Keratinocyte (primary cell): ENCODE measurements around the gene GHITM.

Experiments
- EZH2 ChIP-seq: IDR thresholded peaks from one replicate; pipeline ENCODE4 v1.6.1; 2012; ENCODE audit warnings: inconsistent platforms, mild to moderate bottlenecking, low read length, moderate library complexity
- TF ChIP-seq, protein P1 (sequence below), 3 experiments: IDR thresholded peaks in 1 of 3; conservative IDR thresholded peaks in 1 of 3; optimal IDR thresholded peaks in 1 of 3; 2 replicates in 2 of 3; 3 replicates in 1 of 3; pipeline versions ENCODE3 to v1.5.1; 2011; ENCODE audit warnings: low read length in 3 of 3, mild to moderate bottlenecking in 3 of 3, moderate library complexity in 2 of 3, control low read depth in 1 of 3, inconsistent platforms in 1 of 3; ENCODE audit not compliant: insufficient read depth in 2 of 3; ENCODE audit errors: extremely low read depth in 1 of 3

DNA sequence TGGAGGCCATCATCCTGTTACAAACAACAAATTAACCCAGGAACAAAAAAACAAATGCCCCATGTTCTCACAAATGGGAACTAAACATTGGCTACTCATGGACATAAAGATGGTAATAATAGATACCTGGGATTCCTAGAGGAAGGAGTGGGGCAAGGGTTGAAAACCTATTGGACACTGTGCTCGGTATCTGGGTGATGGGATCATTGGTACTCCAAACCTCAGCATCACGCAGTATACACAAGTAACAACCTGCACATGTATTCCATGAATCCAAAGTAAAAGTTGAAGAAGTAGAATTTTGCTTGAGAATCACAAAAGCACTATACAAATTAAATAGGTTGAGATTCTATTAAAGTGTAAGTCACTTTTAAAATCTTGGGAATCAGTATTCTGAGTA is 16.7 kb downstream of the GHITM start:
- TF ChIP-seq, protein P1, sequence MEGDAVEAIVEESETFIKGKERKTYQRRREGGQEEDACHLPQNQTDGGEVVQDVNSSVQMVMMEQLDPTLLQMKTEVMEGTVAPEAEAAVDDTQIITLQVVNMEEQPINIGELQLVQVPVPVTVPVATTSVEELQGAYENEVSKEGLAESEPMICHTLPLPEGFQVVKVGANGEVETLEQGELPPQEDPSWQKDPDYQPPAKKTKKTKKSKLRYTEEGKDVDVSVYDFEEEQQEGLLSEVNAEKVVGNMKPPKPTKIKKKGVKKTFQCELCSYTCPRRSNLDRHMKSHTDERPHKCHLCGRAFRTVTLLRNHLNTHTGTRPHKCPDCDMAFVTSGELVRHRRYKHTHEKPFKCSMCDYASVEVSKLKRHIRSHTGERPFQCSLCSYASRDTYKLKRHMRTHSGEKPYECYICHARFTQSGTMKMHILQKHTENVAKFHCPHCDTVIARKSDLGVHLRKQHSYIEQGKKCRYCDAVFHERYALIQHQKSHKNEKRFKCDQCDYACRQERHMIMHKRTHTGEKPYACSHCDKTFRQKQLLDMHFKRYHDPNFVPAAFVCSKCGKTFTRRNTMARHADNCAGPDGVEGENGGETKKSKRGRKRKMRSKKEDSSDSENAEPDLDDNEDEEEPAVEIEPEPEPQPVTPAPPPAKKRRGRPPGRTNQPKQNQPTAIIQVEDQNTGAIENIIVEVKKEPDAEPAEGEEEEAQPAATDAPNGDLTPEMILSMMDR (optimal IDR thresholded peaks at IDR 0.05 in 1 of 3, IDR thresholded peaks at IDR 0.05 in 1 of 3, conservative IDR thresholded peaks at IDR 0.05 in 1 of 3; ENCODE audit: extremely low read depth in 1 of 3, insufficient read depth in 2 of 3, low read length in 3 of 3) = no peak
- TF ChIP-seq EZH2 = no peak
